A673 (cell line): ENCODE data around the gene ADAT1. TPM values are rescaled to one million over a fixed set of nuclear protein-coding genes. Genes with fewer than 3 reads are reported as not detected.

Experiments used
- BruUV-seq: library from RNA; stranded (reverse); fragments of 400-500 nt; replicated peaks from 2 replicates; lab custom pipeline; 2021; lab: Mats Ljungman, UMichigan
- CTCF ChIA-PET: fragments of 300-600 bp; sonication (Branson Sonifier 250); formaldehyde crosslinking; loops from one replicate; lab custom pipeline; 2022; ENCODE audit warnings: antibody characterized with exemption; lab: Charles Lee
- POLR2A ChIA-PET: fragments of 300-600 bp; sonication (Branson Sonifier 250); formaldehyde crosslinking; loops from one replicate; lab custom pipeline; 2022; ENCODE audit warnings: antibody characterized with exemption; ENCODE audit not compliant: low non-redundant PET; lab: Charles Lee
- DNase-seq: peaks from one replicate; pipeline ENCODE4 v3.0.0-alpha.2; 2015; ENCODE audit warnings: low spot score
- H3K27ac ChIP-seq: fragments of 200-600 bp; sonication (generic); 2 replicates; pipeline ENCODE4 v1.5.1; 2016; ENCODE audit warnings: mixed run types, low read depth, mild to moderate bottlenecking, mixed read lengths, antibody characterized with exemption, low read length; ENCODE audit not compliant: poor library complexity, severe bottlenecking
- H3K27me3 ChIP-seq: fragments of 200-600 bp; sonication (generic); replicated peaks from 2 replicates; pipeline ENCODE4 v1.6.1; 2017; ENCODE audit warnings: mixed run types, low read depth, mild to moderate bottlenecking, mixed read lengths, antibody characterized with exemption, low read length; ENCODE audit not compliant: insufficient read depth, poor library complexity
- H3K36me3 ChIP-seq: fragments of 200-600 bp; sonication (generic); 2 replicates; pipeline ENCODE4 v1.6.1; 2016; ENCODE audit warnings: mixed run types, mild to moderate bottlenecking, mixed read lengths, antibody characterized with exemption, low read length; ENCODE audit not compliant: insufficient read depth, poor library complexity, severe bottlenecking
- H3K4me1 ChIP-seq: fragments of 200-600 bp; sonication (generic); 2 replicates; pipeline ENCODE4 v1.6.1; 2017; ENCODE audit warnings: mixed run types, mild to moderate bottlenecking, mixed read lengths, antibody characterized with exemption, low read length; ENCODE audit not compliant: insufficient read depth, poor library complexity, severe bottlenecking
- H3K4me3 ChIP-seq: fragments of 200-600 bp; sonication (generic); 2 replicates; pipeline ENCODE4 v1.5.1; 2016; ENCODE audit warnings: low read depth, mixed run types, mild to moderate bottlenecking, mixed read lengths, low read length; ENCODE audit not compliant: poor library complexity, severe bottlenecking
- H3K9me3 ChIP-seq: fragments of 200-600 bp; sonication (generic); 2 replicates; pipeline ENCODE4 v1.6.1; 2016; ENCODE audit warnings: mixed run types, low read depth, mild to moderate bottlenecking, mixed read lengths, antibody characterized with exemption, low read length; ENCODE audit not compliant: poor library complexity, severe bottlenecking
- CTCF ChIP-seq: fragments of 300-800, 200-600 bp; sonication (generic); conservative IDR thresholded peaks from 2 replicates; pipeline ENCODE4 v1.5.1; 2017; ENCODE audit warnings: low read depth, mild to moderate bottlenecking, antibody characterized with exemption, low read length, moderate library complexity, mixed read lengths
- EZH2 ChIP-seq: fragments of 200-600 bp; sonication (generic); IDR thresholded peaks from 2 replicates; pipeline ENCODE4 v1.6.1; 2017; ENCODE audit warnings: borderline replicate concordance, low read depth, mild to moderate bottlenecking, mixed read lengths, antibody characterized with exemption, low read length; ENCODE audit not compliant: poor library complexity, severe bottlenecking
- intact Hi-C: fragments of 100-400 bp; cut with micrococcal nuclease; formaldehyde crosslinking; loops from one replicate; pipeline ENCODE4 v1.10.0; 2022; ENCODE audit not compliant: unreplicated experiment
- total RNA-seq: library from RNA; stranded (reverse); gene quantifications from 2 replicates; pipeline ENCODE4 v1.2.3, GENCODE V29; 2021

Gene ADAT1
- total RNA-seq, 1 experiment from 2014 or later, result 79.7 TPM

- Histone ChIP-seq H3K9me3 (no peaks in the 10 kb centered on the region), H3K27ac (no peak overlapping the region), H3K4me3 (no peak overlapping the region), H3K36me3 (peaks cover 47% of the 10 kb centered on the region), H3K4me1 (peaks cover 3% of the 10 kb centered on the region), H3K27me3 (no peaks in the 10 kb centered on the region)
- TF ChIP-seq EZH2 (no peak), CTCF (no peak)
- no TSS peak for BruUV-seq
- intact Hi-C loops, result no loop called here
- ChIA-PET CTCF (no interaction called here), POLR2A (interaction anchor here (0.7 kb wide), 1 partner anchor 68 kb away, joined by 3 read pairs; the partner anchor contains the start of genes KARS1 and TERF2IP)
- no peak for DNase-seq
Observed at GRCh38 chr16:75579281-75579834, 43.7 kb downstream of the ADAT1 start.

- Histone ChIP-seq H3K4me1 (peaks cover 3% of the 10 kb centered on the region), H3K4me3 (no peak overlapping the region), H3K27ac (no peak overlapping the region), H3K36me3 (peaks cover 53% of the 10 kb centered on the region), H3K9me3 (no peaks in the 10 kb centered on the region), H3K27me3 (no peaks in the 10 kb centered on the region)
- POLR2A ChIA-PET, result interaction anchor here (0.7 kb wide), 1 partner anchor 69 kb away, joined by 3 read pairs; the partner anchor contains the start of genes KARS1 and TERF2IP
- no peak for DNase-seq
- intact Hi-C loops, result no loop called here
- TF ChIP-seq EZH2 (no peak), CTCF (no peak)
- CTCF ChIA-PET, result no interaction called here
- BruUV-seq, result no TSS peak
Observed at GRCh38 chr16:75578725-75579124, 44.4 kb downstream of the ADAT1 start.

GRCh38 chr16:75578212-75578611 is 44.9 kb downstream of the ADAT1 start:
- CTCF ChIA-PET, result no interaction called here
- BruUV-seq, result no TSS peak
- no peak for DNase-seq
- Histone ChIP-seq H3K4me3 (no peak overlapping the region), H3K9me3 (no peaks in the 10 kb centered on the region), H3K4me1 (peaks cover 3% of the 10 kb centered on the region), H3K27me3 (no peaks in the 10 kb centered on the region), H3K27ac (no peak overlapping the region), H3K36me3 (peaks cover 58% of the 10 kb centered on the region)
- POLR2A ChIA-PET, result no interaction called here
- intact Hi-C loops, result no loop called here
- TF ChIP-seq CTCF (no peak), EZH2 (no peak)
